Measurements from ENCODE around the gene ZNF157.

The ZNF157 gene

DNA sequence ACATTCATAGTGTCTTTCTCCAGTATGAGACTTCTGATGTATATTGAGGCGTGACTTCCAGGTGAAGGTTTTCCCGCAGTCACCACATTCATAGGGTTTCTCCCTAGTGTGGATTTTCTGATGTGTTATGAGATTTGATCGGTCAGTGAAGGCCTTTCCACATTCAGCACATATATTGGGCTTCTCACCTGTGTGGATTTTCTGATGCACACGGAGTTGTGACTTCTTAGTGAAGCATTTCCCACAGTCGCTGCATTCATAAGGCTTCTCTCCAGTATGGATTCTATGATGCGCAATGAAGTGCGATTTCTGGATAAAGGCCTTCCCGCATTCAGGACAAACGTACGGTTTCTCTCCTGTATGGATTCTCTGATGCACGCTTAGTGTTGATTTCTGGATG lies 77.2 kb downstream of the ZNF157 start:
- DNase-seq = no peak

DNA sequence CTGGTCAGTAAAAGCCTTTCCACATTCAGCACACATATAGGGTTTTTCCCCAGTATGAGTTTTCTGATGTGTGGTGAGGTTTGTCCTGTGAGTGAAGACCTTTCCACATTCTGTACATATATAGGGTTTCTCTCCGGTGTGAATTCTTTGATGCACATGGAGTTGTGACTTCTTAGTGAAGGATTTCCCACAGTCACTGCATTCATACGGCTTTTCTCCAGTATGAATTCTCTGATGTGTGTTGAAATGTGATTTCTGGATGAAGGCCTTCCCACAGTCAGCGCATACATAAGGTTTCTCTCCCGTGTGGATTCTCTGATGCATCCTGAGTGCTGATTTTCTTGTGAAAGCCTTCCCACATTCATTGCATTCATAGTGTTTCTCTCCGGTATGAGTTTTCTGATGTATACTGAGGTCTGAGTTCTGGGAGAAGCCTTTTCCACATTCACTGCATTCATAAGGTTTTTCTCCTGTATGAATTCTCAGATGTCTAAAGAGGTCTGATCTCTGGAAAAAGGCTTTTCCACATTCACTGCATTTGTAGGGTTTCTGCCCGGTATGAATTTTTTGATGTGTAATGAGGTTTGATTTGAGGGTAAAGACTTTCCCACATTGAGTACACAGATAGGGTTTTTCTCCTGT lies 77.9 kb downstream of the ZNF157 start:
- no peak for DNase-seq

DNA sequence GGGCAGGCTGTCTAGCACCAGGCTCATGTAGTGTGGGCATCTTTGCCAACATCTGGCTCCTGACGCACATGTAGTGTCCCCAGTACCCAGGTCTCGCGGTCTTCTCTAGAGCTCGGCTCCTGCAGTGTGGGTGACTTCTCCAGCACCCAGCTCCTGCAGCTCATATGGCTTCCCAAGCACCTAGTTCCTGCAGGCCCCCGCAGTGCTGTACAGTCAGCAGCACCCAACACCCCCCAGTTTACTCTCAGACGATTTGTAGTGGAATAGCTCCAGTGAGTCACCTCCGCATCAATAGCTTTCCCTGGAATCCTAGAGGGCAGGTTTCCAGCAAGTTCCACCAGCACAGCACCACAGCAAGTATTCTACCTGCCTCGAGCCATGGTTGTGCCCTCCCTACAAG lies 81.7 kb downstream of the ZNF157 start:
- no peak for DNase-seq

DNA sequence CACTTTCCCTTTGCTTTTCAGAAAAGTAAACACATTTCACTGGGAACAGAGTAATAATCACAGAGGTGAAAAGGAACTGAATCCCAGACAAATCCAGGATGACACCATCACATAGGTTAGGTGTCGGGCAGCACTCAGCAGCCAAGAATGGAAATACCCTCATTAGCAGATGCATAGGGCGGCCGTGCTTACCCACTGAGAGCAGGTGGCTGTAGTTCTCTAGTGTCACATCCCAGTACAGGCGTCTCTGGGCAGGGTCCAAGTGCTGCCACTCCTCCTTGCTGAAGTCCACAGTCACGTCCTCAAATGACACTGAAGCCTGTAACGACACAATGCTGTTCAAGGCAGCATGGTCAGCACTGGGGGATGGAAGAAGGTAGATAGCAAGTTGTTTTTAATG lies 85.7 kb downstream of the ZNF157 start:
- no peak for DNase-seq

DNA sequence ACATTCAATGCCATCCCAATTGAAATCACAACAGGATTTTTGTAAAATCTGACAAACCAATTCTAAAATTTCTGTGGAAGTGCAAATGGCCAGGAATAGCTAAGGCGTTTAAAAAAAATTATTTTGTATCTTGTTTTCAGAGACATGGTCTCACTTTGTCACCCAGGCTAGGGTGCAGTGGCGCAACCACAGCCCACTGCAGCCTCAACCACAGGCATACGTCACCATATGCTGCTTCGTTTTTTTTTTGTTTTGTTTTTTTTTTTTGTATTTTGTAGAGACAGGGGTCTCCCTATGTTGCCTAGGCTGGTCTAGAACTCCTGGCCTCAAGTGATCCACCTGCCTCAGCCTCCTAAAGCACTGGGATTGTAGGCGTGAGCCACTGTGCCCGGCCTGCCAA lies 88.2 kb downstream of the ZNF157 start:
- peak; percentile 16 for DNase-seq

DNA sequence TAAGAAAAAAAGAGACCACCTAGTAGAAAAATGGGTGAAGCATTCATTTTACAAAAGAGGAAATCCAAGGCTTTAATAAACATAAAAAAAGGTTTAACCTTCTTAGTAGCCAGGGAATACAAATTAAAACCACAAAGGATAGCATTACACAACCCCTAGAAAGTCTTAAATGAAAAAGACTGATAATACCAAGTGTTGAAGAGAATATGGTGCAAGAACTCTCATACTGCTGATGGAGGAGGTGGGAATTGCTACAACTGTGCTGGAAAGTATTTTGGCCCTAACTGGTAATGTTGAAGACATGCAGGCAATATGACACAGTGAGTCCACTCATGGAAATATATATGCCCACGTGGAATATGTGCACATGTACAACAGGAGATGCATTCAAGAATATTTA lies 90.2 kb downstream of the ZNF157 start:
- DNase-seq = no peak

Data from activated gamma-delta T cell (primary cell).